GM18951 (cell line): Measurements from ENCODE around the gene RNF41.
"Not testable (repeated sequence)": the region's sequence is repeated elsewhere in the genome, so short reads cannot be mapped to it uniquely, and the experiment has no call there.

Experiments
- POLR2A ChIP-seq: IDR thresholded peaks from 4 replicates; pipeline ENCODE4 v1.6.1; 2011; ENCODE audit warnings: mild to moderate bottlenecking; ENCODE audit not compliant: insufficient read length, insufficient read depth; ENCODE audit errors: extremely low read depth
- in situ Hi-C: fragments of 300-500 bp; cut with MboI; formaldehyde crosslinking; loops from one replicate; pipeline ENCODE4 v1.12.0; 2022; ENCODE audit warnings: low sequenced_read_pairs, mixed read lengths, inconsistent platforms; ENCODE audit not compliant: unreplicated experiment

Gene RNF41

DNA sequence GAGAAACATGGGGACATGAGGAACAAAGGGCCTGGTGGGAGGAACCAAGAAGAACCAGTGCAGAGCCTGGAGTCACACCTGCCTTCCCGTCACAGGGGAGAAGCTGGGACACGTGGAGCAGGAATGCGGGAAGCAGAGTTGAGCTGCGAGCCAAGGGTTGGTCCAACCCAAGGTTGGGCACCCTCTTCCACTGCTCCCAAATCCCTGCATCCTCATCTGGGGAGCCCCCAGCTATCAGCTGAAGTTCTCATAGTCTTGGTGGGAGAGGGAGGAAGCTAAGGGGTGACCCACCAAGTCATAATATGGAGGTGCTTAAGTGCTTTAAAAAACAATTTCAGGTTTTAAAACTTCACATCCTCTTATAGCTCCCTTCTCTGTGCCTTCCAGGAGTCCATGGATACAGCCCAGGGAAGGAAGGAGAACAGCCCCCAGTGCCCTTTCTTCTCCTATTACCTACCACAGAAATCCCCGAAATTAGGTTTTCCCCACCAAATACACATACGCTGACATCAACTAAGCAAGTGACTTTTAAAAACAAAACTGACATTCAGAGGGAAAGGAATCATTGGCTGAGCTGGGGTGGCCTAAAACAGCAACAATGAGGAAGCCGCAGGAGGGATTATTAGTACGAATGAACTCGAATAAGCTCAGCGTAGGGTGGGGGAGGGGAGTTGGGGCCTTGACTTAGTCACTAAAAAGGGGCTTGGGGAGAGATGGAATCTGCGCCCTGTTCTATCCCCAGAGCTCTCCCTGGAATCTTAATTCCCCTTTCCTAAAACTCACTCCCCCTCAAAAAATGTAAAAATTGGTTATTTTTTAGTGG lies 59.0 kb downstream of the RNF41 start:
- TF ChIP-seq POLR2A = no peak
- in situ Hi-C loops = no loop called here

DNA sequence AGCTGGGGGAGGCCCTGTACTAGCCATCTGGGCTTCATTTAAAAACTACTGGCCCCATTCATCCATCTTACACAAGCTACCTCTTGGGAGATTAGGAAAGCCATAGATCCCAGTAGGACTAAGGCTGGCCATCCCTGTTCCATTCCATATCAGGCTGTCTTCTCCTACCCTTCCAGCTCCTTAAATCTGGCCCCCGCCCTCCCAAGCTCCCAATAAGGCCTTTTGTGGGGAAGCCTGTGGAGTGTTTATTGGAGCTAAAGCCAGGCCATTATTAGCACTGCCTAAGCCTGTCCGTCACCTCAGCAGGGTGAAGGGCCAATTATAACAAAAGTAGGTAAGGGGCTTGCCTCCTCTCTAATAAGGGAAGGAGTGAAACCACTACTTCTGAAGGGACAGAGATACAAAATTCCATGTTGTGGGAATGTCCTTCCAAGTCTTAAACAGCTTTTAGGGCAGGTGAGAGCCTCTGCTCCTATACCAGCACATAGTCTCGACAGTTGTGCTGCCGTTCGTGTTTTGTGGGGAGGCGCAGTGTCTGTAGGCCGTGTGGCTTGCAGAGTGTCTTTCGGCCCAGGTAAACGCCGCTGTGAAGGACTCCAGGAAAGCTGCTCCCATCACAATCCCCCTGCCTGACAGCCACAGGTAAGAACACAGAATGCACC lies 59.9 kb downstream of the RNF41 start:
- peak; percentile 10 for TF ChIP-seq POLR2A
- in situ Hi-C loops = no loop called here

DNA sequence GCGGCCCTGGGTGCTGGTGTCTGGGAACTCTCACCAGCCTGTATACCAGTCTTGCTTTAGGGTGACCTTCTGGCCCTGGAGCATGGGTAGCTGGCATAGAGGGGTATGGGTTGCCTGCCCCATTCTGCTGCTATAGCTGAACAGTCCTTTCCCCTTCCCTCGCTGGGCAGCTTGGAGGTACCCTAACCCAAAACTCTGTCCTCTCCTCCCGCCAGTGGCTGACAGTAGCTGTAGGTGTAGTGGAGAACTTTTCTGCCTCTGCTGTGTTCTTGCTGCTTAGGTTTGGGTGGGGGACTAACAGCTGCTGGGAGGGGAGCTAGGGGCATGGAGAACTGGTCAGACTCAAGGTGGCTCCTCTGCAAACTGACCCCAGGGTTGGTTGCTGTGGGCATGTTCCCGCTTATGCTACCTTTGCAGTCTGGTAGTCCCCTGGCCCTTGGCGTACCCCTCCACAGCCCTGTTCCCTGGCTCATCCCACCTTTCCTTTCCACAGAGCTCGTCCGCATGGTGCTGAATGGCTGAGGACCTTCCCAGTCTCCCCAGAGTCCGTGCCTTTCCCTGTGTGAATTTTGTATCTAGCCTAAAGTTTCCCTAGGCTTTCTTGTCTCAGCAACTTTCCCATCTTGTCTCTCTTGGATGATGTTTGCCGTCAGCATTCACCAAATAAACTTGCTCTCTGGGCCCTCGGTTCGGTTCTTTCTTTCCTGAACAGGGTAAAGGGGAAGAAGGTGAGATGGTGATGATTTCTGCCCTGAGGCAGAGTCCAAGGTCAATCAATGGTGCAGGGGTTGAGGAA lies 60.6 kb downstream of the RNF41 start:
- in situ Hi-C loops = no loop called here
- TF ChIP-seq POLR2A = no peak

DNA sequence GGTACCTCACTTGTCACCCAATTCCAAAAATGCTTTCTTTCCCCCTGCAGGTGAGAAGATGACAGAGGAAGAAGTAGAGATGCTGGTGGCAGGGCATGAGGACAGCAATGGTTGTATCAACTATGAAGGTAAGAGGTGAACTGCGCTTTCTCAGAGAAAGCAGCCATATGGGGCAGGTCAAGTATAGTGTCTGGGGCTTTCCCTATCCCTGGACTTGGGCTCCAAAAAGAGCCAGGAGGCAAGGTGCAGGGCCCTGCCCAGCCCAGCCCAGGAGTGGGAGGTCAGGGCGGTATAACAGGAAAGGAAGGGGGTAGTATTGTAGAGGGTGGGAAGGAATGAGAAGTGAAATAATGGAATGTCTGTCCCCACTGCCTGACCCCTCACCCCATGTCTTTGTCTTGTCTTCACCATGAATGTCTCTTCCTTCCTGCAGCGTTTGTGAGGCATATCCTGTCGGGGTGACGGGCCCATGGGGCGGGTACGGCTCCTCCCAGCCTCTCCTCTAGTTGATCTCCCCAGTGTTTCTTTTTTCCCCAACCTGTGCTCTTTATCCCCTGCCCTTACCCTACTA lies 61.4 kb downstream of the RNF41 start:
- in situ Hi-C loops = no loop called here

DNA sequence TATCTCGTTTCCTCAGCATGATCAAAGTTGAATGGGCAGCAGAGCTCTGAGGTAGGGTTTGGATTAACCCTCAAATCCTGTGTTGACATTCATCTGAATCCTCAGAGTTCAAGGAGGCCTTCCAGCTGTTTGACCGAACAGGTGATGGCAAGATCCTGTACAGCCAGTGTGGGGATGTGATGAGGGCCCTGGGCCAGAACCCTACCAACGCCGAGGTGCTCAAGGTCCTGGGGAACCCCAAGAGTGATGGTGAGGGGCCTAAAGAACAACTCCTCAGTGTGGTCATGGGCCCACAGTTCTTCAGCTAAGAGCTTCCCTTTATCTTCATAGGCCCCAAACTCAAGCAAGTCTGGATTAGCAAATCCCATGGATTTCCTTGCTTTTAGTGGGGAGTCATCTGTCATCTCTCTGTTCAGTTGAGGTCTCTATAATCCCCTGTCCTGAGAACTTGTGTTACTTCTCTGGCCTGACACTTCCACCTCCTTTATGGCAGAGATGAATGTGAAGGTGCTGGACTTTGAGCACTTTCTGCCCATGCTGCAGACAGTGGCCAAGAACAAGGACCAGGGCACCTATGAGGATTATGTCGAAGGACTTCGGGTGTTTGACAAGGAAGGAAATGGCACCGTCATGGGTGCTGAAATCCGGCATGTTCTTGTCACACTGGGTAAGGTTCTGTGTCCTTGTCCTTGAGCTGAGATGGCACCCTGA lies 62.1 kb downstream of the RNF41 start:
- in situ Hi-C loops = no loop called here
- TF ChIP-seq POLR2A = no peak

More for the DNA sequence above, 61.4 kb downstream of the RNF41 start:
- no peak for TF ChIP-seq POLR2A

DNA sequence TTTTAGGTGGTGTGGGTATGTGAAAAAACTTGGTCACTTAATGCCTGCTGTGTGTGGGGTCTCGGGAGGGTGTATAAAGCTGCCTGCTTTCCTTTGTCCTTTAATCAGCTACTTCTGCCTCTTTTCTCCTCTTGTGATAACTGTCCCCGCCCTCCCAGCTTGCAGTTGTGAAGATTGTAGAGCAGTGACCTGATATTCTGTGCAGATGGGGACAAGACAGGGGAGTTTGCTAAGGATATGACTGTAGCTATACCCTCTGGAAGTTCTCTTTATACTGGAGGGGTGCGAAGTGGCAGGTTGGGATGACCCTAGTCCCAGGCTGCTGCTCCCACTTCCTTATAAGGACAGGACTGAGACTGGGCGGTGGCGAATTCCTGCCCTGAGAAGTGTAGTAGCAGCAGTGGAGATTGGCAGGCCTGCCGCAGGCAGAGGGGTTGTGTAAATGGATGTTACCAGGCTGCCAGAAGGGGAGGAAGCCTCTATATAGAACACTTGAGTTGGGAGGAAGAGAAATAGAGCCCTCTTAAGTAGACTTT lies 62.7 kb downstream of the RNF41 start:
- in situ Hi-C loops = no loop called here
- no peak for TF ChIP-seq POLR2A

DNA sequence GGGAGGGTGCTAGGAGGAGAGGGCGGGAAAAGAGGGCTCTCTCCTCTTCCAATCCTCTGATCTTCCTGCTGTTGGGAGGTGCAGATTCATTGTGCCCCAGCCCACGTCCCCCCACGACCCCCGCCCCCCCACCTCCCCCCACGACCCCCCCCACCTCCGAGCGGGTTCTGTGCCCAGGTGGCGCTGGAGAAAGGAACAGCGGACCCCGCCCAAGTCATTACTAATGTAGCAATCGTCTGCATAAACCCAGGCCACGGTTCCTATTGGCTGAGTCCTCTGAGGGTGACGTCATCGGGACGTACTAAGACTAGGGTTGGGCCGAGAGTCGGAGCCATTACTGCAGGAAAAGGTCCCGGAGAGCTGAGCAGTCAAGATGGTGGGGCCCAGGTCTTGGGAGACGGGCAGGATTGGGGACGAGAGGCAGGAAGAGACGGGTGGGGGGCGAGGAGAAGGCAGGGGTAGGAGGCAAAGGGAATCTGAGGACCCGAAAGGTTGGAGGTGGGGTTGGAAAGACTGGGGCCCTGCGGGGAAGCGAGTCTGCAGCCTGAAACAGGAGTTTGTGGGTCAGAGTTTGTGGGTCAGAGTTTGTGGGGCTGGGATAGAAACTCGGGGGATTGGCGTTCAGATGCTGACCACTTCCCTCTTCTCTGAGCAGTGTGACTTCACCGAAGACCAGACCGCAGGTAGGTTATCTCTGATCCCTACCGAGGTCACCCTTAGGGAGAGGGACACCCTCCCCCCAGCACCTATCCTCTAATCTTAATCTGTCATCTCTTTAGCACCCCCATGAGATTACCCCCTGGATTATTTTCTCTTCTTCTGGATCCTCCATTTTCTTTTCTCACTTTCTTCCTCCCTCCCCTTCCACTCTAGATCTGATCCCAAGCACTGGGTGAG lies 63.4 kb downstream of the RNF41 start, which contains the start of gene MYL6:
Gene MYL6 (plus strand): TSS at position 331 of the 897 bp plus-strand sequence. CDS start 43 bp downstream, at position 374.
- in situ Hi-C loops = no loop called here
- peak; percentile 98 for TF ChIP-seq POLR2A

DNA sequence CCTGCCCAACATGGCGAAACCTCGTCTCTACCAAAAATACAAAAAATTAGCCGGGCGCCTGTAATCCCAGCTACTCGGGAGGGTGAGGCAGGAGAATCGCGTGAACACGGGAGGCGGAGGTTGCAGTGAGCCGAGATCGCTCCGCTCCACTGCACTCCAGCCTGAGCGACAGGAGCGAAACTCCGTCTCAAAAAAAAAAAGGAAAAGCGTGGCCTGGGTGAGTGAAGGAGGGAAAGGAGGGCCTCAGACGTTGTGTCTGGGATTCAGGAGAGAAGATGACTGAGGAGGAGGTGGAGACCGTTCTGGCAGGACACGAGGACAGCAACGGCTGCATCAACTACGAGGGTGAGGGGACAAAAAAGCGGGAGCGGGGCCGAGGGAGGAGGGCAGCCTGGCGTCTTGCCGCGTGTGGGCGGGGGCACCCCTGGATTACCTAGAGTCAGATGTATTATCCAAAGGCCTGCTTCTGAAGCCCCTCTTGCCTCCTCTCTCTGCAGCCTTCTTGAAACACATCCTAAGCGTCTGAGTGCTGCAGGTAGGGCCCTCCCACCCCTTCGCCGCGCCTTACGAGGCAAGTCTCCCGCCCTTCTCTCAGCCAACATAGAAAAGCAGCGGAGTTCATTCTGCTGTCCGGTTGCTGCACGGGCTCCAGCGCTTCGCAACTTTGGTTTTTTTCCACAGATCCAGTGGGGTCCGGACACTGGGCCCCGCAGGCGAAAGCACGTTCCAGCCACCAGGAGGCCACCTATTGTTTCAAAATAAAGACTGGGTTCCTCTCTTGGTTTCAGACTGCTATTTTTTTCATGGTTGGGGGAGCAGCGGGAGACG lies 64.3 kb downstream of the RNF41 start:
- in situ Hi-C loops = no loop called here

DNA sequence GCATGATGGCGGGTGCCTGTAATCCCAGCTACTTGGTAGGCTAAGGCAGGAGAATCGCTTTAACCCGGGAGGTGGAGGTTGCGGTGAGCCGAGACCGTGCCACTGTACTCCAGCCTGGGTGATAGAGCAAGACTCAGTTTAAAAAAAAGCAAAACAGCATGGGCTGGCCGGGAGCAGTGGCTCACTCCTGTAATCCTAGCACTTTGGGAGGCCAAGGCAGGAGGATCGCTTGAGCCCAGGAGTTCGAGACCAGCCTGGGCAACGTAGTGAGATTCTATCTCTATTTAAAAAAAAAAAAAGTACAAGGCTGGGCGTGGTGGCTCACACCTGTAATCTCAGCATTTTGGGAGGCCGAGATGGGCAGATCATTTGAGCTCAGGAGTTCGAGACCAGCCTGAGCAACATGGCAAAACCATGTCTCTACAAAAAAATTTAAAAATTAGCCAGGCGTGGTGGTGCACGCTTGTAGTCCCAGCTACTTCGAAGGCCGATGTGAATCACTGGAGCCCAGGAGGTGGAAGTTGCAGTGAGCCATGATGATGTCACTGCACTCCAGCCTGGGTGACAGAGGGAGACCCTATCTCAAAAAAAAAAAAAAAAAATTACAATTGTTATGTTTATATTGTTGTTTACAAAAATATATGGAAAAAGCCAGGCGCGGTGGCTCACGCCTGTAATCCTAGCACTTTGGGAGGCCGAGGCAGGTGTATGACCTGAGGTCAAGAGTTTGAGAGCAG lies 65.1 kb downstream of the RNF41 start:
- in situ Hi-C loops = not testable (repeated sequence)

More for the DNA sequence above, 64.3 kb downstream of the RNF41 start:
- peak; percentile 36 for TF ChIP-seq POLR2A

DNA sequence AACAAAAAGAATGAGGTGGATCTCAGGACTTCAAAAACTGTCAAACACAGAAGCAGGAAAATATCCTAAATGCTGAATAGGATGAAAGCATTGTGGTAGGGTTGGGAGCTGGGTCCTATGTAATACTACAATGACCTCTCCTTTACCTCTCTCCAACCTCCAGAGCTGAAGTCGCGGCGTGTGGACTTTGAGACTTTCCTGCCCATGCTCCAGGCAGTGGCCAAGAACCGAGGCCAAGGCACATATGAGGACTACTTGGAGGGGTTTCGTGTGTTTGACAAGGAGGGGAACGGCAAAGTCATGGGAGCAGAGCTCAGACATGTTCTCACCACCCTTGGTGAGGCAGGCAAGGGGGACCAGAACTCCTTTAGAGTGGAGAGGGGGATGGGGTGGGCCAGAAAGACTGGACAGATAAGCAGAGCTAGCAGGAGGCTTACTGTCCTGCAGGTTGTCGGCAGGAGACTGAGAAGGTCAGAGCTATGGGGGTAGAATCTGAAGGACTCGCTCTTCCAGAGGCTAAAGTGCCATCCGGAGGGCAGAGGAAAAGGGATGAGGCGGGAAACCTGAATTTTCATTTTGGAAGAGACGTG lies 66.4 kb downstream of the RNF41 start:
- in situ Hi-C loops = no loop called here
- TF ChIP-seq POLR2A = no peak
